HepG2 (cell line): Measurements from ENCODE around the gene UAP1L1. TPM values are rescaled to one million over a fixed set of nuclear protein-coding genes. Genes with fewer than 3 reads are reported as not detected.
A peak's percentile ranks its signal among the peaks of the same experiment; 100 is the strongest.

Experiments
- ARID5B ChIP-seq: IDR thresholded peaks from 2 replicates; pipeline ENCODE4 v1.4.0; 2020; ENCODE audit warnings: mild to moderate bottlenecking, missing genetic modification reagents
- BRCA1 ChIP-seq: sonication (generic); formaldehyde crosslinking; IDR thresholded peaks from 2 replicates; pipeline ENCODE4 v1.4.0; 2020; ENCODE audit warnings: missing genetic modification reagents
- BRD4 ChIP-seq: sonication (generic); formaldehyde crosslinking; IDR thresholded peaks from 2 replicates; pipeline ENCODE4 v1.4.0; 2020; ENCODE audit warnings: missing genetic modification reagents
- CHD2 ChIP-seq: IDR thresholded peaks from 2 replicates; pipeline ENCODE4 v1.6.1; 2011; ENCODE audit warnings: low read depth, low read length, improper control_type of control experiment
- ETS1 ChIP-seq: sonication (generic); formaldehyde crosslinking; IDR thresholded peaks from 2 replicates; pipeline ENCODE4 v1.4.0; 2020; ENCODE audit warnings: missing genetic modification reagents
- HDAC6 ChIP-seq: fragments of 200-600 bp; sonication (generic); IDR thresholded peaks from 2 replicates; pipeline ENCODE4 v1.7.0; 2017; ENCODE audit warnings: mild to moderate bottlenecking, antibody characterized with exemption, low read length, low read depth
- HMG20B ChIP-seq: conservative IDR thresholded peaks from 2 replicates; pipeline ENCODE4 v1.6.1; 2016; ENCODE audit warnings: missing genetic modification reagents, missing compliant biosample characterization
- MEIS2 ChIP-seq: sonication (generic); formaldehyde crosslinking; IDR thresholded peaks from 2 replicates; pipeline ENCODE4 v1.9.0; 2021; ENCODE audit warnings: mild to moderate bottlenecking, missing genetic modification reagents
- MYC ChIP-seq: sonication (generic); formaldehyde crosslinking; IDR thresholded peaks from 2 replicates; pipeline ENCODE4 v1.9.0; 2021; ENCODE audit warnings: missing genetic modification reagents, borderline replicate concordance
- PBX3 ChIP-seq: sonication (generic); formaldehyde crosslinking; IDR thresholded peaks from 2 replicates; pipeline ENCODE4 v1.8.1; 2023; ENCODE audit warnings: missing genetic modification reagents, inconsistent platforms, borderline replicate concordance
- RAD21 ChIP-seq: fragments of 450-650 bp; formaldehyde crosslinking; IDR thresholded peaks from 2 replicates; pipeline ENCODE4 v1.5.0; 2020; ENCODE audit warnings: mild to moderate bottlenecking
- SAFB2 ChIP-seq: sonication (generic); formaldehyde crosslinking; IDR thresholded peaks from 2 replicates; pipeline ENCODE4 v1.5.1; 2020; ENCODE audit warnings: missing genetic modification reagents, low read depth, mild to moderate bottlenecking, borderline replicate concordance
- THAP11 ChIP-seq: IDR thresholded peaks from 2 replicates; pipeline ENCODE4 v1.6.1; 2016; ENCODE audit warnings: missing biosample characterization, missing genetic modification reagents
- YEATS4 ChIP-seq: sonication (generic); formaldehyde crosslinking; IDR thresholded peaks from 2 replicates; pipeline ENCODE4 v1.4.0; 2020; ENCODE audit warnings: missing genetic modification reagents, borderline replicate concordance
- ZMAT3 ChIP-seq: sonication (generic); formaldehyde crosslinking; conservative IDR thresholded peaks from 2 replicates; pipeline ENCODE4 v1.7.0; 2021; ENCODE audit warnings: missing genetic modification reagents
- ZNF546 ChIP-seq: sonication (generic); formaldehyde crosslinking; conservative IDR thresholded peaks from 2 replicates; pipeline ENCODE4 v1.8.1; 2023; ENCODE audit warnings: mild to moderate bottlenecking, missing genetic modification reagents
- ZNF556 ChIP-seq: sonication (generic); formaldehyde crosslinking; IDR thresholded peaks from 2 replicates; pipeline ENCODE4 v1.4.0; 2020; ENCODE audit warnings: mild to moderate bottlenecking, missing genetic modification reagents, borderline replicate concordance
- ZNF672 ChIP-seq: sonication (generic); formaldehyde crosslinking; IDR thresholded peaks from 2 replicates; pipeline ENCODE4 v1.8.1; 2022; ENCODE audit warnings: missing genetic modification reagents
- ZNF687 ChIP-seq: sonication (generic); formaldehyde crosslinking; IDR thresholded peaks from 2 replicates; pipeline ENCODE4 v1.5.1; 2020; ENCODE audit warnings: mild to moderate bottlenecking, missing genetic modification reagents, moderate library complexity
- polyA plus RNA-seq, 8 experiments: library from polyadenylated mRNA; depleted of rRNA in 3 of 8; stranded (reverse) in 7 of 8; unstranded in 1 of 8; fragments of >200 nt; fragmentation: Illumina TruSeq in 4 of 8; extraction: Trizol in 4 of 8; gene quantifications; 2 replicates each; pipeline versions ENCODE4 v1.2.1 to v1.2.3, GENCODE V29; 2011 to 2016; ENCODE audit warnings: low read depth in 4 of 8, missing spikeins in 1 of 8, mixed read lengths in 1 of 8; ENCODE audit not compliant: insufficient read depth in 1 of 8
- total RNA-seq, 5 experiments: library from RNA; depleted of rRNA; stranded (reverse); fragments of >200 nt; fragmentation: Illumina TruSeq; extraction: Trizol; gene quantifications; 2 replicates each; pipeline ENCODE4 v1.2.3, GENCODE V29; 2016; ENCODE audit warnings: low read depth in 1 of 5

The UAP1L1 gene
- total and polyA plus RNA-seq, 2 of the 13 experiments (the other 11 are each of a cell fraction or from before 2014, with no cell fraction given), result 5.4 to 6.4 TPM

- TF ChIP-seq ARID5B (CRISPR knock-in tag) (0 out of 2 replicates have a peak, but pooled peaks have one; percentile 22), ZMAT3 (CRISPR knock-in tag) (no peak), BRCA1 (CRISPR knock-in tag) (no peak), BRD4 (CRISPR knock-in tag) (no peak), MEIS2 (CRISPR knock-in tag) (peak; percentile 26; the same call in 1 of the 2 replicates), ZNF672 (CRISPR knock-in tag) (no peak), SAFB2 (no peak), THAP11 (CRISPR knock-in tag) (peak; percentile 32; the same call in 1 of the 2 replicates), ZNF687 (CRISPR knock-in tag) (peak; percentile 85), MYC (peak; percentile 46; the same call in 1 of the 2 replicates), ZNF556 (CRISPR knock-in tag) (peak; percentile 48; the same call in 1 of the 2 replicates), CHD2 (no peak), PBX3 (CRISPR knock-in tag) (no peak), HDAC6 (no peak), YEATS4 (CRISPR knock-in tag) (no peak; the same call in 1 of the 2 replicates), HMG20B (CRISPR knock-in tag) (no peak), ZNF546 (CRISPR knock-in tag) (0 out of 2 replicates have a peak, but pooled peaks have one; percentile 32), ETS1 (CRISPR knock-in tag) (no peak), RAD21 (CRISPR knock-in tag) (peak; percentile 88)
These were observed 13.1 kb upstream of the UAP1L1 start (continued) for GRCh38 chr9:137064027-137064879.
